Measurements from ENCODE around the gene FLT4. TPM values are rescaled to one million over a fixed set of nuclear protein-coding genes. Genes with fewer than 3 reads are reported as not detected.

FLT4 gene
- total and polyA plus RNA-seq, 7 donors = 1.7 to 7.3 (median 3.5) TPM

DNA sequence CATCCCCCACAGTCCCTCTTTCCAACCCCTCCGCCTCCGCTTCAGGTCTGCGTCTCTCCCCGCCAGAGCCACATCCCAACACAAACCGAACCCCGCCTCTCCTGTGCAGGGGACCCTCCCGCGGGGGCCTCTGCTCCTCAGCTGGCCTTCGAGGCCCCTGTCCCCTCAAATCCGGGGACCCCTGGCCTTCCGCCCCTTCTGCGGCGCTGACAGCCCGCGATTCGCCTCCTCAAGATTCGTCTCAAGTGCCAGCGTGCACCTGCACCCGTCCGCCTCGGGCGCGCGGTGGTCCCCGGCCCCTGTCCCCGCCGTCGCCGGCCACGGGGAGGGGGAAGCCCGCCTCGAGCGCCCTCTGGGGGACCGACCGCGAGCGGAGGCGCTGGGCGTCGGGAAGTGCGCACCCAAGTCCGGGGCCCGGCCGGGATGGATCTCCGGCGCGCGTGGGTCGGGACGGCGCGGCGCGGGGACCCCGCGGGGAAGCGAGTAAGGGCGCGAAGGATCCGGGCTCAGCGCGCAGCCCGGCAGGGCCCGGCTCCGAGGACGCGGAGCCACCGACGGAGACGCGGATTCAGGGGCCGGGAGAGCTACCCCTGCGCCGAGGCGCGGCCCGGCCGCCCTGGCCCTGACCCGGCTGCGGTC lies 623 bp downstream of the FLT4 start:
- DNase-seq = no peak

DNA sequence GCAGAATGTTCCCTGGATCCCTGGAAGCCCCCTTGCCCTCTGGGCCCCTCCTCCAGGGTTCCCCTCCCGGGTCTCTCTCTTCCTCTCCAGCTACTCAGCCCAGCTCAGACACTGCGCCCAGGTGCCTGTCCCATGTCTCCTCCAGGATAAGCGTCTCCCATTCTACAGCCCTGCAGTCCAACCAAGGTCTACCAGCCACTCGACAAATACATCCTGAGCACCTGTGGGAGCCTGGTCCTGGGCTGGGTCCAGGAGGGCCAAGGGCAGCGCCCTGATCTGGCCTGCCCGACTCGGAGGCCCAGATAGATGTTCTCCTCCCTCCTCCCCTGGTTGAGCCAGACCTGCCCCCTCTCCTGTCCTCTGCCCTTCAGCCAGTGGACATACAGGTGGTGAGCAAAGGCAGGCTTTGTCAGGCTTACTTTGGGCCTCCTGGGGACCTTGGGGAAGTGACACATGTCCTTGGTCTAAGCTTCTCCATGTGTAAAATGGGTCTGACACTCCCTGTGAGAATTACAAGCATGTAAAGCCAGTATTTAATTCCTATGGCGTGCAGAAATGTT lies 1.4 kb downstream of the FLT4 start:
- peaks cover 0 to 85% (median 26%) of the 10 kb centered on the region in 3 donors for H3K27me3 ChIP-seq (ENCODE audit: insufficient read depth in 3 of 3, low read length in 2 of 3)
- no peaks in the 10 kb centered on the region for H3K36me3 ChIP-seq (ENCODE audit: insufficient read depth in 1 of 2, low read depth in 1 of 2)
- H3K9me3 ChIP-seq = no peaks in the 10 kb centered on the region
- 78 to 83% (median 79%) methylated on average over 8 of the region's 8 CpGs for WGBS, 3 donors
- no peak overlapping the region for H3K27ac ChIP-seq
- H3K4me3 ChIP-seq = peak overlapping the region; percentile 59
- intact Hi-C loops (cut with DNase I) = no loop called here
- H3K4me1 ChIP-seq = no peaks in the 10 kb centered on the region
- DNase-seq (no peak), ATAC-seq (no peak)
- TF ChIP-seq, protein P1, sequence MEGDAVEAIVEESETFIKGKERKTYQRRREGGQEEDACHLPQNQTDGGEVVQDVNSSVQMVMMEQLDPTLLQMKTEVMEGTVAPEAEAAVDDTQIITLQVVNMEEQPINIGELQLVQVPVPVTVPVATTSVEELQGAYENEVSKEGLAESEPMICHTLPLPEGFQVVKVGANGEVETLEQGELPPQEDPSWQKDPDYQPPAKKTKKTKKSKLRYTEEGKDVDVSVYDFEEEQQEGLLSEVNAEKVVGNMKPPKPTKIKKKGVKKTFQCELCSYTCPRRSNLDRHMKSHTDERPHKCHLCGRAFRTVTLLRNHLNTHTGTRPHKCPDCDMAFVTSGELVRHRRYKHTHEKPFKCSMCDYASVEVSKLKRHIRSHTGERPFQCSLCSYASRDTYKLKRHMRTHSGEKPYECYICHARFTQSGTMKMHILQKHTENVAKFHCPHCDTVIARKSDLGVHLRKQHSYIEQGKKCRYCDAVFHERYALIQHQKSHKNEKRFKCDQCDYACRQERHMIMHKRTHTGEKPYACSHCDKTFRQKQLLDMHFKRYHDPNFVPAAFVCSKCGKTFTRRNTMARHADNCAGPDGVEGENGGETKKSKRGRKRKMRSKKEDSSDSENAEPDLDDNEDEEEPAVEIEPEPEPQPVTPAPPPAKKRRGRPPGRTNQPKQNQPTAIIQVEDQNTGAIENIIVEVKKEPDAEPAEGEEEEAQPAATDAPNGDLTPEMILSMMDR (IDR thresholded peaks at IDR 0.05) = no peak

More for the DNA sequence above, 623 bp downstream of the FLT4 start:
- H3K27me3 ChIP-seq (ENCODE audit: insufficient read depth in 3 of 3, low read length in 2 of 3) = peaks cover 0 to 79% (median 26%) of the 10 kb centered on the region in 3 donors
- no peaks in the 10 kb centered on the region for H3K4me1 ChIP-seq
- no peak overlapping the region for H3K27ac ChIP-seq
- H3K36me3 ChIP-seq (ENCODE audit: insufficient read depth in 1 of 2, low read depth in 1 of 2) = no peaks in the 10 kb centered on the region
- WGBS, 3 donors = 2 to 5% (median 2%) methylated on average over 46 to 80 of the region's 80 CpGs
- intact Hi-C loops (cut with DNase I) = no loop called here
- no peaks in the 10 kb centered on the region for H3K9me3 ChIP-seq
- peak overlapping the region; percentile 59 for H3K4me3 ChIP-seq
- TF ChIP-seq, protein P1 (IDR thresholded peaks at IDR 0.05) = no peak
- ATAC-seq = no peak

DNA sequence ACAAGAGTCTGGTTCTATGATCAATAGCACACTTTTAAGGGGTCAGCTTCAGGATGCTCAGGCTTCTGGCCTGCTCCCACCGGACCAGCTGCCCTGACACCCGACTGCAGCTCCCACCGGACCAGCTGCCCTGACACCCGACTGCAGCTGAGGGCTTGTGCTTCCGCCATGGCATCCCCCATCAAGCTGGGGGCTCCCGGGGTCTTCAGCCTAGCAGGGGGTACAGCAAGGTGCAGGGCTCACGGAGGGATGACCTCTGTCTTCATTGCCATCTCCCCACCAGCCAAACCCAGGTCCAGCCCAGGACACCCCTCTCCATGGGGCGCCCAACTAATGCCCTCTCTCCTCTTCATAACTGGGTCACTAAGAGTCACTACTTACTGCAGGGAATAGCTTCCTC lies 1.9 kb downstream of the FLT4 start:
- WGBS, 3 donors = 63 to 79% (median 67%) methylated on average over 6 to 8 of the region's 8 CpGs
- ATAC-seq (no peak), DNase-seq (no peak)
- TF ChIP-seq, protein P1 (IDR thresholded peaks at IDR 0.05) = no peak
- H3K4me3 ChIP-seq = no peak overlapping the region
- H3K27me3 ChIP-seq (ENCODE audit: insufficient read depth in 3 of 3, low read length in 2 of 3) = peaks cover 0 to 80% (median 26%) of the 10 kb centered on the region in 3 donors
- no peak overlapping the region for H3K27ac ChIP-seq
- no peaks in the 10 kb centered on the region for H3K36me3 ChIP-seq (ENCODE audit: insufficient read depth in 1 of 2, low read depth in 1 of 2)
- no peaks in the 10 kb centered on the region for H3K4me1 ChIP-seq
- intact Hi-C loops (cut with DNase I) = no loop called here
- H3K9me3 ChIP-seq = no peaks in the 10 kb centered on the region

DNA sequence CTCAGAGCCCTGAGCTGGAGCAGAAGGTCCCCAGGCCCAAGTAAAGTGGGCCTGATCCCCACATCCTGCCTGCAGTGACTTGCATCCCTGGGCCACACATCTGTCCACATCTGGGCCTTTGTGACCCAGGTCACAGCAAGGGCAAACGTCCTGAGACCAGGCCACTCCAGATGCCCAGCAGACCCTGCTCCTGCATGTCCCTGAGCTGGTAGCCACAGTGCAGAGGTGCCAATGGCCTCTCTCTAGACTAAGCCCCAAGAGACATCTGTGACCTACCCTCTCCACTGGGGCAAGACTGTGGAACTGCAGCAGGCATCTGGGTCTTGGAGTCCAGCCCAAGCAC lies 2.5 kb downstream of the FLT4 start:
- 50 to 77% (median 70%) methylated on average over 1 of the region's 1 CpG for WGBS, 3 donors
- H3K4me3 ChIP-seq = no peak overlapping the region
- H3K27me3 ChIP-seq (ENCODE audit: insufficient read depth in 3 of 3, low read length in 2 of 3) = peaks cover 0 to 76% (median 26%) of the 10 kb centered on the region in 3 donors
- H3K27ac ChIP-seq = no peak overlapping the region
- H3K36me3 ChIP-seq (ENCODE audit: insufficient read depth in 1 of 2, low read depth in 1 of 2) = no peaks in the 10 kb centered on the region
- ATAC-seq (no peak), DNase-seq (no peak)
- no peaks in the 10 kb centered on the region for H3K4me1 ChIP-seq
- no peaks in the 10 kb centered on the region for H3K9me3 ChIP-seq
- intact Hi-C loops (cut with DNase I) = no loop called here
- TF ChIP-seq, protein P1 (IDR thresholded peaks at IDR 0.05) = no peak
